Endodermal cell (in vitro differentiated cells): Measurements from ENCODE around the gene HPD. TPM values are rescaled to one million over a fixed set of nuclear protein-coding genes. Genes with fewer than 3 reads are reported as not detected.
"Not testable (repeated sequence)": the region's sequence is repeated elsewhere in the genome, so short reads cannot be mapped to it uniquely, and the experiment has no call there.

Experiments used
- DNase-seq: peaks from one replicate; pipeline ENCODE4 v3.0.0-alpha.2; 2017
- H3K27ac ChIP-seq: 2 replicates; pipeline ENCODE4 v1.5.1; 2013; ENCODE audit warnings: mild to moderate bottlenecking, low read depth, low read length, moderate library complexity
- H3K27me3 ChIP-seq: 2 replicates; pipeline ENCODE4 v1.6.1; 2013; ENCODE audit warnings: mild to moderate bottlenecking, low read length, moderate library complexity; ENCODE audit not compliant: insufficient read depth, control insufficient read depth, poor library complexity, severe bottlenecking
- H3K36me3 ChIP-seq: 2 replicates; pipeline ENCODE4 v1.7.0; 2013; ENCODE audit warnings: mild to moderate bottlenecking, low read length, moderate library complexity; ENCODE audit not compliant: control insufficient read depth, insufficient read depth
- H3K4me1 ChIP-seq: one replicate; pipeline ENCODE4 v1.7.0; 2013; ENCODE audit warnings: low read length; ENCODE audit not compliant: control insufficient read depth, insufficient read depth
- H3K4me3 ChIP-seq: 2 replicates; pipeline ENCODE4 v1.5.1; 2013; ENCODE audit warnings: mild to moderate bottlenecking, low read length, moderate library complexity
- H3K9ac ChIP-seq: 2 replicates; pipeline ENCODE4 v1.6.1; 2013; ENCODE audit warnings: mild to moderate bottlenecking, low read length, moderate library complexity; ENCODE audit not compliant: poor library complexity, severe bottlenecking; ENCODE audit errors: extremely low read depth
- H3K9me3 ChIP-seq: 2 replicates; pipeline ENCODE4 v1.6.1; 2013; ENCODE audit warnings: mild to moderate bottlenecking, low read length, moderate library complexity; ENCODE audit not compliant: control insufficient read depth
- H3K27ac Mint-ChIP-seq: 2 replicates; pipeline ENCODE4 v1.8.0; 2020; ENCODE audit warnings: mixed read lengths
- H3K27me3 Mint-ChIP-seq: 2 replicates; pipeline ENCODE4 v1.8.0; 2021; ENCODE audit warnings: mild to moderate bottlenecking, mixed read lengths; ENCODE audit not compliant: insufficient read depth
- H3K36me3 Mint-ChIP-seq: 2 replicates; pipeline ENCODE4 v1.8.0; 2020; ENCODE audit warnings: low read depth, mixed read lengths
- H3K4me1 Mint-ChIP-seq: 2 replicates; pipeline ENCODE4 v1.8.0; 2020; ENCODE audit warnings: mixed read lengths
- H3K4me3 Mint-ChIP-seq: 2 replicates; pipeline ENCODE4 v1.8.0; 2020; ENCODE audit warnings: mild to moderate bottlenecking, moderate library complexity, mixed read lengths
- H3K9me3 Mint-ChIP-seq: 2 replicates; pipeline ENCODE4 v1.8.0; 2020; ENCODE audit warnings: mild to moderate bottlenecking, mixed read lengths
- WGBS, 2 experiments: methylation state at CpG; one replicate each; pipeline versions ENCODE4 v1.1.5 to v1.1.7; 2013; ENCODE audit warnings: missing lambda C conversion rate in 2 of 2, mixed read lengths in 1 of 2; ENCODE audit not compliant: insufficient coverage in 1 of 2, insufficient read length in 1 of 2; 5-methylcytosine and 5-hydroxymethylcytosine counted together
- total RNA-seq, 2 donors: library from RNA; stranded (reverse); fragmentation: NEBNext Ultra II Directional in 1 of 2; extraction: Animal tissue kit (Norgen Biotek cat#: 25700) in 1 of 2; gene quantifications; 2 replicates in 1 of 2; 3 replicates in 1 of 2; pipeline ENCODE4 v1.2.1, GENCODE V29; 2021
- TF ChIP-seq, protein P1 (sequence below): fragments of 200-600 bp; sonication (generic); conservative IDR thresholded peaks from 2 replicates; pipeline ENCODE4 v1.5.0; 2021; ENCODE audit warnings: antibody characterized with exemption, mild to moderate bottlenecking

HPD gene
- total RNA-seq, 2 donors from 2014 or later: 0.55 to 0.71 TPM

DNA sequence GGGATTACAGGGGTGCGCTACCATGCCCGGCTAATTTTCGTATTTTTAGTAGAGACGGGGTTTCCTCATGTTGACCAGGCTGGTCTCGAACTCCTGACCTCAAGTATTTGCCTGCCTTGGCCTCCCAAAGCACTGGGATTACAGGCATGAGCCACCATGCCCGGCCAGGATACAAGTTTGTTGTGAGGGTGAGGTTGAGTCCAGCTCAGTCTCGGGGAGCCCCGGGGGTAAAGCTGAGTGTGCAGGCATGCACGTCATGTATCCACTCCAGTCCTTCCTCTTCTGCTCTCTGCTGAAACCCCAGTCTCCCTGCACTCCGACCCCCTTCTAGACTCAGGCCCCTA lies 369 bp downstream of the HPD start:
- Mint-ChIP-seq H3K9me3 (no peaks in the 10 kb centered on the region), H3K36me3 (no peaks in the 10 kb centered on the region), H3K4me3 (no peak overlapping the region), H3K27ac (peak overlapping the region; percentile 90), H3K4me1 (peaks cover 25% of the 10 kb centered on the region), H3K27me3 (peaks cover 1% of the 10 kb centered on the region)
- TF ChIP-seq, protein P1, sequence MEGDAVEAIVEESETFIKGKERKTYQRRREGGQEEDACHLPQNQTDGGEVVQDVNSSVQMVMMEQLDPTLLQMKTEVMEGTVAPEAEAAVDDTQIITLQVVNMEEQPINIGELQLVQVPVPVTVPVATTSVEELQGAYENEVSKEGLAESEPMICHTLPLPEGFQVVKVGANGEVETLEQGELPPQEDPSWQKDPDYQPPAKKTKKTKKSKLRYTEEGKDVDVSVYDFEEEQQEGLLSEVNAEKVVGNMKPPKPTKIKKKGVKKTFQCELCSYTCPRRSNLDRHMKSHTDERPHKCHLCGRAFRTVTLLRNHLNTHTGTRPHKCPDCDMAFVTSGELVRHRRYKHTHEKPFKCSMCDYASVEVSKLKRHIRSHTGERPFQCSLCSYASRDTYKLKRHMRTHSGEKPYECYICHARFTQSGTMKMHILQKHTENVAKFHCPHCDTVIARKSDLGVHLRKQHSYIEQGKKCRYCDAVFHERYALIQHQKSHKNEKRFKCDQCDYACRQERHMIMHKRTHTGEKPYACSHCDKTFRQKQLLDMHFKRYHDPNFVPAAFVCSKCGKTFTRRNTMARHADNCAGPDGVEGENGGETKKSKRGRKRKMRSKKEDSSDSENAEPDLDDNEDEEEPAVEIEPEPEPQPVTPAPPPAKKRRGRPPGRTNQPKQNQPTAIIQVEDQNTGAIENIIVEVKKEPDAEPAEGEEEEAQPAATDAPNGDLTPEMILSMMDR: no peak
- Histone ChIP-seq H3K27me3 (no peaks in the 10 kb centered on the region), H3K4me3 (no peak overlapping the region), H3K9ac (no peak overlapping the region), H3K27ac (no peak overlapping the region), H3K9me3 (no peaks in the 10 kb centered on the region), H3K4me1 (peaks cover 10% of the 10 kb centered on the region), H3K36me3 (no peaks in the 10 kb centered on the region)
- WGBS, 2 experiments: 96 to 97% methylated on average over 5 to 10 of the region's 10 CpGs
- no peak for DNase-seq

DNA sequence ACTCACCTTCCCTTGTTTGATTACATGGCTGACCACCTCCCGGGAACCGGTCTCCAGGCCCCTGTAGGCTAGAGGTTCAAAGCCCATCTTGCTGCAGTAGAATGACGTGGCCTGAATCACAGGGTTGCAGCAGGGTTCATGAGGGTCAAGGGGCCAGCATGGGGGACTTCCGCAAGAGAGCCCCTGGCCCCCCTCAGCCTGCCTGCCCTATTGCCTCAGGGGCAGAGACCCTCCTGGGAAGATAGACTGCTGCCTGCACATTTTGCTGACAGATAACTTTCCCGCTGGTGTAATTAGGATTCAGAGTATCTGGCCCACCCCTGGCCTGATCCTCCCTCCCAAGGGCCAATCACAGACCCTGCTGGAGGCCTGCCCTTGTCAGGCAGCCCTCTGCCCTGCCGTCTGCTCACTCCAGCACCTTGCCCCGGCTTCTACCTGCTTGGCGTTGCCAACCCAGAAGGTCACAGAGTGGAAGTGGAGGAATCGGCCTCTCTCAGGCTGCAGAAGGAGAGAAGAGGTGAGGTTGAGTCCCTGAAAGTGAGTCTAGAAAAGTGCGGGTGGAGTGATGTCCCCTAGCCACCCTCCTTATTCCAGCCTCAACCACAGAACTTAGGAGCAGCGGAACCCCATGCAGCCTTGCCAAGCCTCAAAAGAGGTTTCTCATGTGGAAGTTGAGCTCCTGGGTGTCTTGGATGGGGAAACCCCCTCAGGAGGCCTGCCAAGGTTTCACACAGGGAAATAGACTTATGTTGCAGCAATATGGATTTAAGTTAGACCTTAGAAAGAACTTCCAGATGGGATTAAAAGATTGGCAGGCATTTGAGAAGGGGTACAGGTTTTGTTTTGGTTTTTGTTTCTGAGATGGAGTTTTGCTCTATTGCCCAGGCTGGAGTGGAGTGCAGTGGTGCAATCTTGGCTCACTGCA lies 1.1 kb downstream of the HPD start:
- TF ChIP-seq, protein P1: no peak
- Histone ChIP-seq H3K9ac (no peak overlapping the region), H3K9me3 (no peaks in the 10 kb centered on the region), H3K27ac (no peak overlapping the region), H3K4me1 (peaks cover 10% of the 10 kb centered on the region), H3K27me3 (no peaks in the 10 kb centered on the region), H3K36me3 (no peaks in the 10 kb centered on the region), H3K4me3 (no peak overlapping the region)
- Mint-ChIP-seq H3K9me3 (no peaks in the 10 kb centered on the region), H3K4me3 (no peak overlapping the region), H3K4me1 (peaks cover 25% of the 10 kb centered on the region), H3K27me3 (peaks cover 1% of the 10 kb centered on the region), H3K36me3 (no peaks in the 10 kb centered on the region), H3K27ac (peak overlapping the region; percentile 90)
- peak; percentile 67 for DNase-seq
- WGBS, 2 experiments: 70 to 85% methylated on average over 6 to 11 of the region's 11 CpGs

- H3K9ac ChIP-seq, H3K27me3 ChIP-seq, H3K36me3 ChIP-seq, H3K4me1 Mint-ChIP-seq, H3K36me3 Mint-ChIP-seq, H3K4me3 Mint-ChIP-seq, H3K27me3 Mint-ChIP-seq, H3K4me1 ChIP-seq, H3K4me3 ChIP-seq, DNase-seq, H3K27ac Mint-ChIP-seq, H3K27ac ChIP-seq, H3K9me3 ChIP-seq, H3K9me3 Mint-ChIP-seq: not testable (repeated sequence)
- 0 to 63% methylated on average over 1 to 3 of the region's 3 CpGs for WGBS, 2 experiments
Measured at GRCh38 chr12:121852392-121852791, 6.3 kb downstream of the HPD start.
